K562 (cell line): ENCODE data around the gene ARHGAP22. TPM values are rescaled to one million over a fixed set of nuclear protein-coding genes. Genes with fewer than 3 reads are reported as not detected.
A peak's percentile ranks its signal among the peaks of the same experiment; 100 is the strongest.

Source experiments
- ARID1B ChIP-seq: fragments of 450-650 bp; IDR thresholded peaks from 2 replicates; pipeline ENCODE4 v1.6.1; 2016; ENCODE audit warnings: antibody characterized with exemption, mild to moderate bottlenecking, inconsistent platforms
- BRD9 ChIP-seq: fragments of 450-650 bp; IDR thresholded peaks from 2 replicates; pipeline ENCODE4 v1.6.1; 2018; ENCODE audit warnings: low read depth; ENCODE audit not compliant: partially characterized antibody
- CBX5 ChIP-seq: IDR thresholded peaks from 2 replicates; pipeline ENCODE4 v1.6.1; 2014; ENCODE audit warnings: low read depth, borderline replicate concordance
- DDX20 ChIP-seq: fragments of 450-650 bp; IDR thresholded peaks from 2 replicates; pipeline ENCODE4 v1.6.1; 2016; ENCODE audit warnings: missing genetic modification characterization, low read depth, mild to moderate bottlenecking, missing compliant biosample characterization, moderate library complexity
- EHMT2 ChIP-seq: fragments of 450-650 bp; IDR thresholded peaks from 2 replicates; pipeline ENCODE4 v1.6.1; 2018; ENCODE audit warnings: antibody characterized with exemption
- HMBOX1 ChIP-seq: sonication (generic); IDR thresholded peaks from 2 replicates; pipeline ENCODE4 v1.6.1; 2016
- MAFG ChIP-seq: fragments of 450-650 bp; conservative IDR thresholded peaks from 2 replicates; pipeline ENCODE4 v1.6.1; 2016; ENCODE audit warnings: missing genetic modification characterization, missing compliant biosample characterization
- MCM7 ChIP-seq, 2 experiments: fragments of 450-650 bp; IDR thresholded peaks; 2 replicates each; pipeline ENCODE4 v1.6.1; 2016 to 2018
- NCOA1 ChIP-seq: fragments of 450-650 bp; IDR thresholded peaks from 2 replicates; pipeline ENCODE4 v1.6.1; 2016; ENCODE audit warnings: low read depth
- PTBP1 ChIP-seq: fragments of 200-400 bp; formaldehyde crosslinking; IDR thresholded peaks from 2 replicates; pipeline ENCODE4 v1.6.1; 2017; ENCODE audit warnings: low read depth, low read length
- SNIP1 ChIP-seq: fragments of 450-650 bp; IDR thresholded peaks from 2 replicates; pipeline ENCODE4 v1.7.1; 2017; ENCODE audit warnings: low read depth, mild to moderate bottlenecking
- ZBTB11 ChIP-seq, 3 experiments: fragments of 200-800 bp in 1 of 3; fragments of 250-450 bp in 1 of 3; fragments of 450-650 bp in 1 of 3; sonication (Bioruptor Pico) in 1 of 3; sonication (Bioruptor generic) in 1 of 3; formaldehyde crosslinking in 1 of 3; IDR thresholded peaks; 2 replicates each; pipeline versions ENCODE4 v1.6.1 to v1.8.0; 2016 to 2022; ENCODE audit warnings: mild to moderate bottlenecking in 2 of 3, missing genetic modification characterization in 2 of 3, missing compliant biosample characterization in 1 of 3, moderate library complexity in 1 of 3
- ZNF717 ChIP-seq: fragments of 250-450 bp; sonication (Bioruptor Pico); IDR thresholded peaks from 2 replicates; pipeline ENCODE4 v1.5.0; 2021
- polyA plus RNA-seq, 8 experiments: library from polyadenylated mRNA; depleted of rRNA in 4 of 8; stranded (reverse) in 5 of 8; unstranded in 3 of 8; fragments of >200 nt; fragmentation: Nextera tagmentation in 2 of 8; fragmentation: Illumina TruSeq in 1 of 8; extraction: Ambion mirVana in 2 of 8; extraction: Trizol in 1 of 8; gene quantifications; 2 replicates each; pipeline versions ENCODE4 v1.2.1 to v1.2.3, GENCODE V29; 2011 to 2014; ENCODE audit warnings: inconsistent platforms in 1 of 8, missing spikeins in 1 of 8
- total RNA-seq, 7 experiments: library from RNA; depleted of rRNA in 6 of 7; stranded (reverse); fragments of >200 nt in 6 of 7; fragmentation: Illumina TruSeq in 2 of 7; extraction: Trizol in 2 of 7; gene quantifications; 2 replicates each; pipeline versions ENCODE4 v1.2.1 to v1.2.3, GENCODE V29; 2011 to 2021; ENCODE audit warnings: low replicate concordance in 1 of 7
- TF ChIP-seq, protein P1 (sequence below): fragments of 450-650 bp; IDR thresholded peaks from 2 replicates; pipeline ENCODE4 v1.6.1; 2016; ENCODE audit warnings: mild to moderate bottlenecking, moderate library complexity

Gene ARHGAP22
- total and polyA plus RNA-seq, 9 of the 15 experiments (the other 6 are each of a cell fraction or from before 2014, with no cell fraction given) = 1.3 to 28.1 (median 12.7) TPM

- TF ChIP-seq ZBTB11 (CRISPR knock-in tag; IDR thresholded peaks at IDR 0.05) = 0 out of 6 replicates have a peak, but pooled peaks of 1 of the 3 experiments have one; percentile 21
- TF ChIP-seq MAFG (tag) = peak; percentile 91
- no peak for TF ChIP-seq BRD9
- peak; percentile 88 for TF ChIP-seq EHMT2
- no peak for TF ChIP-seq MCM7 (IDR thresholded peaks at IDR 0.05)
- TF ChIP-seq ARID1B = peak; percentile 66
- 0 out of 2 replicates have a peak, but pooled peaks have one; percentile 41 for TF ChIP-seq CBX5
- no peak for TF ChIP-seq NCOA1
- TF ChIP-seq, protein P1, sequence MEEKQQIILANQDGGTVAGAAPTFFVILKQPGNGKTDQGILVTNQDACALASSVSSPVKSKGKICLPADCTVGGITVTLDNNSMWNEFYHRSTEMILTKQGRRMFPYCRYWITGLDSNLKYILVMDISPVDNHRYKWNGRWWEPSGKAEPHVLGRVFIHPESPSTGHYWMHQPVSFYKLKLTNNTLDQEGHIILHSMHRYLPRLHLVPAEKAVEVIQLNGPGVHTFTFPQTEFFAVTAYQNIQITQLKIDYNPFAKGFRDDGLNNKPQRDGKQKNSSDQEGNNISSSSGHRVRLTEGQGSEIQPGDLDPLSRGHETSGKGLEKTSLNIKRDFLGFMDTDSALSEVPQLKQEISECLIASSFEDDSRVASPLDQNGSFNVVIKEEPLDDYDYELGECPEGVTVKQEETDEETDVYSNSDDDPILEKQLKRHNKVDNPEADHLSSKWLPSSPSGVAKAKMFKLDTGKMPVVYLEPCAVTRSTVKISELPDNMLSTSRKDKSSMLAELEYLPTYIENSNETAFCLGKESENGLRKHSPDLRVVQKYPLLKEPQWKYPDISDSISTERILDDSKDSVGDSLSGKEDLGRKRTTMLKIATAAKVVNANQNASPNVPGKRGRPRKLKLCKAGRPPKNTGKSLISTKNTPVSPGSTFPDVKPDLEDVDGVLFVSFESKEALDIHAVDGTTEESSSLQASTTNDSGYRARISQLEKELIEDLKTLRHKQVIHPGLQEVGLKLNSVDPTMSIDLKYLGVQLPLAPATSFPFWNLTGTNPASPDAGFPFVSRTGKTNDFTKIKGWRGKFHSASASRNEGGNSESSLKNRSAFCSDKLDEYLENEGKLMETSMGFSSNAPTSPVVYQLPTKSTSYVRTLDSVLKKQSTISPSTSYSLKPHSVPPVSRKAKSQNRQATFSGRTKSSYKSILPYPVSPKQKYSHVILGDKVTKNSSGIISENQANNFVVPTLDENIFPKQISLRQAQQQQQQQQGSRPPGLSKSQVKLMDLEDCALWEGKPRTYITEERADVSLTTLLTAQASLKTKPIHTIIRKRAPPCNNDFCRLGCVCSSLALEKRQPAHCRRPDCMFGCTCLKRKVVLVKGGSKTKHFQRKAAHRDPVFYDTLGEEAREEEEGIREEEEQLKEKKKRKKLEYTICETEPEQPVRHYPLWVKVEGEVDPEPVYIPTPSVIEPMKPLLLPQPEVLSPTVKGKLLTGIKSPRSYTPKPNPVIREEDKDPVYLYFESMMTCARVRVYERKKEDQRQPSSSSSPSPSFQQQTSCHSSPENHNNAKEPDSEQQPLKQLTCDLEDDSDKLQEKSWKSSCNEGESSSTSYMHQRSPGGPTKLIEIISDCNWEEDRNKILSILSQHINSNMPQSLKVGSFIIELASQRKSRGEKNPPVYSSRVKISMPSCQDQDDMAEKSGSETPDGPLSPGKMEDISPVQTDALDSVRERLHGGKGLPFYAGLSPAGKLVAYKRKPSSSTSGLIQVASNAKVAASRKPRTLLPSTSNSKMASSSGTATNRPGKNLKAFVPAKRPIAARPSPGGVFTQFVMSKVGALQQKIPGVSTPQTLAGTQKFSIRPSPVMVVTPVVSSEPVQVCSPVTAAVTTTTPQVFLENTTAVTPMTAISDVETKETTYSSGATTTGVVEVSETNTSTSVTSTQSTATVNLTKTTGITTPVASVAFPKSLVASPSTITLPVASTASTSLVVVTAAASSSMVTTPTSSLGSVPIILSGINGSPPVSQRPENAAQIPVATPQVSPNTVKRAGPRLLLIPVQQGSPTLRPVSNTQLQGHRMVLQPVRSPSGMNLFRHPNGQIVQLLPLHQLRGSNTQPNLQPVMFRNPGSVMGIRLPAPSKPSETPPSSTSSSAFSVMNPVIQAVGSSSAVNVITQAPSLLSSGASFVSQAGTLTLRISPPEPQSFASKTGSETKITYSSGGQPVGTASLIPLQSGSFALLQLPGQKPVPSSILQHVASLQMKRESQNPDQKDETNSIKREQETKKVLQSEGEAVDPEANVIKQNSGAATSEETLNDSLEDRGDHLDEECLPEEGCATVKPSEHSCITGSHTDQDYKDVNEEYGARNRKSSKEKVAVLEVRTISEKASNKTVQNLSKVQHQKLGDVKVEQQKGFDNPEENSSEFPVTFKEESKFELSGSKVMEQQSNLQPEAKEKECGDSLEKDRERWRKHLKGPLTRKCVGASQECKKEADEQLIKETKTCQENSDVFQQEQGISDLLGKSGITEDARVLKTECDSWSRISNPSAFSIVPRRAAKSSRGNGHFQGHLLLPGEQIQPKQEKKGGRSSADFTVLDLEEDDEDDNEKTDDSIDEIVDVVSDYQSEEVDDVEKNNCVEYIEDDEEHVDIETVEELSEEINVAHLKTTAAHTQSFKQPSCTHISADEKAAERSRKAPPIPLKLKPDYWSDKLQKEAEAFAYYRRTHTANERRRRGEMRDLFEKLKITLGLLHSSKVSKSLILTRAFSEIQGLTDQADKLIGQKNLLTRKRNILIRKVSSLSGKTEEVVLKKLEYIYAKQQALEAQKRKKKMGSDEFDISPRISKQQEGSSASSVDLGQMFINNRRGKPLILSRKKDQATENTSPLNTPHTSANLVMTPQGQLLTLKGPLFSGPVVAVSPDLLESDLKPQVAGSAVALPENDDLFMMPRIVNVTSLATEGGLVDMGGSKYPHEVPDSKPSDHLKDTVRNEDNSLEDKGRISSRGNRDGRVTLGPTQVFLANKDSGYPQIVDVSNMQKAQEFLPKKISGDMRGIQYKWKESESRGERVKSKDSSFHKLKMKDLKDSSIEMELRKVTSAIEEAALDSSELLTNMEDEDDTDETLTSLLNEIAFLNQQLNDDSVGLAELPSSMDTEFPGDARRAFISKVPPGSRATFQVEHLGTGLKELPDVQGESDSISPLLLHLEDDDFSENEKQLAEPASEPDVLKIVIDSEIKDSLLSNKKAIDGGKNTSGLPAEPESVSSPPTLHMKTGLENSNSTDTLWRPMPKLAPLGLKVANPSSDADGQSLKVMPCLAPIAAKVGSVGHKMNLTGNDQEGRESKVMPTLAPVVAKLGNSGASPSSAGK = peak; percentile 82
- TF ChIP-seq PTBP1 = no peak
- peak; percentile 87 for TF ChIP-seq HMBOX1
- no peak for TF ChIP-seq SNIP1
- no peak for TF ChIP-seq DDX20 (tag)
- no peak for TF ChIP-seq ZNF717
Observed at GRCh38 chr10:48406204-48406603, 198.7 kb downstream of the ARHGAP22 start (continued).
